ENCODE results near the gene GALNT18. TPM values are rescaled to one million over a fixed set of nuclear protein-coding genes. Genes with fewer than 3 reads are reported as not detected.

Gene GALNT18
- total RNA-seq, 1 donor from 2014 or later, result 6.6 TPM

DNA sequence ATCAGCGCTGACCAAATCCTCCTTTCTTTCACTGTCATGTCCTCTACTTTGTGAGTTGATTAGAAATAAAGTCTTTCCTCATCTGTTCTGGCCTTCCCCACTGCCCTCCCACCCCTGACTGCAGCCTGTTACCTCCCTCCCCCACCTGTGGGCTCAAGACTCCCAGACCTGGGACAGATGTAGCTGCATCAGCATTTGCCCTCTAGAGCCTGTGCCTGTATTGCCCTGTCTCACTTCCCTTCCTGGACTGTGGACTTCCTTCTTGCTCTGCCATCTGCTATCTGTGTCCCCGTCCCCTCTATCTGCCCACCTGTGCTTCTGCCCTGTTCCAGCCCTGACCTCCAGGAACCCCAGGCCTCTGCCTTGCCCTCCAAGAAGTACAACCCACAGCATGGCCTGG lies 122.5 kb downstream of the GALNT18 start:
- Histone ChIP-seq H3K27me3 (ENCODE audit: control insufficient read depth, insufficient read depth, low read length) (no peaks in the 10 kb centered on the region), H3K4me3 (ENCODE audit: low read depth, low read length) (no peak overlapping the region), H3K36me3 (ENCODE audit: control insufficient read depth, insufficient read depth, low read length) (no peaks in the 10 kb centered on the region)
- no peak for DNase-seq (ENCODE audit: low read depth)
- TF ChIP-seq, protein P1, sequence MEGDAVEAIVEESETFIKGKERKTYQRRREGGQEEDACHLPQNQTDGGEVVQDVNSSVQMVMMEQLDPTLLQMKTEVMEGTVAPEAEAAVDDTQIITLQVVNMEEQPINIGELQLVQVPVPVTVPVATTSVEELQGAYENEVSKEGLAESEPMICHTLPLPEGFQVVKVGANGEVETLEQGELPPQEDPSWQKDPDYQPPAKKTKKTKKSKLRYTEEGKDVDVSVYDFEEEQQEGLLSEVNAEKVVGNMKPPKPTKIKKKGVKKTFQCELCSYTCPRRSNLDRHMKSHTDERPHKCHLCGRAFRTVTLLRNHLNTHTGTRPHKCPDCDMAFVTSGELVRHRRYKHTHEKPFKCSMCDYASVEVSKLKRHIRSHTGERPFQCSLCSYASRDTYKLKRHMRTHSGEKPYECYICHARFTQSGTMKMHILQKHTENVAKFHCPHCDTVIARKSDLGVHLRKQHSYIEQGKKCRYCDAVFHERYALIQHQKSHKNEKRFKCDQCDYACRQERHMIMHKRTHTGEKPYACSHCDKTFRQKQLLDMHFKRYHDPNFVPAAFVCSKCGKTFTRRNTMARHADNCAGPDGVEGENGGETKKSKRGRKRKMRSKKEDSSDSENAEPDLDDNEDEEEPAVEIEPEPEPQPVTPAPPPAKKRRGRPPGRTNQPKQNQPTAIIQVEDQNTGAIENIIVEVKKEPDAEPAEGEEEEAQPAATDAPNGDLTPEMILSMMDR (IDR thresholded peaks at IDR 0.05; ENCODE audit: insufficient read depth, low read length, poor library complexity, severe bottlenecking), result no peak

DNA sequence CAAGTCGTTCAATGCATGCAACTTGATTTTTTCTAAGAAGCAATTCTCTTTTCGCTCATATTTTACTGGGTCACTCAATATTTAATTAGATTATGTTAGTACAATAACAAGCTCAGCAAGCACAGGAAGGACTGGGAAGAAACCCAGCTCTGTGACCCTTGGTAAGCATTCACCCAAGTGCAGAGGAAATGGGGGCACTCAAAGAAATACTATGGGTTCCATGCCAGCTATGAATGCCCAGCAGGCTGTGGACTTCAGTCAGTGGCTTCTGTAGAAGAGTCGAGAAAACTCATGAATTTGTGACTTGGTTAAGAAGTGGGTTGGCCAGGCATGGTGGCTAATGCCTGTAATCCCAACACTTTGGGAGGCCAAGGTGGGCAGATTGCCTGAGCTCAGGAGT lies 123.6 kb downstream of the GALNT18 start:
- TF ChIP-seq, protein P1 (IDR thresholded peaks at IDR 0.05; ENCODE audit: insufficient read depth, low read length, poor library complexity, severe bottlenecking), result no peak
- H3K4me3 ChIP-seq (ENCODE audit: low read depth, low read length), result no peak overlapping the region
- no peak for DNase-seq (ENCODE audit: low read depth)
- no peaks in the 10 kb centered on the region for H3K36me3 ChIP-seq (ENCODE audit: control insufficient read depth, insufficient read depth, low read length)
- no peaks in the 10 kb centered on the region for H3K27me3 ChIP-seq (ENCODE audit: control insufficient read depth, insufficient read depth, low read length)

DNA sequence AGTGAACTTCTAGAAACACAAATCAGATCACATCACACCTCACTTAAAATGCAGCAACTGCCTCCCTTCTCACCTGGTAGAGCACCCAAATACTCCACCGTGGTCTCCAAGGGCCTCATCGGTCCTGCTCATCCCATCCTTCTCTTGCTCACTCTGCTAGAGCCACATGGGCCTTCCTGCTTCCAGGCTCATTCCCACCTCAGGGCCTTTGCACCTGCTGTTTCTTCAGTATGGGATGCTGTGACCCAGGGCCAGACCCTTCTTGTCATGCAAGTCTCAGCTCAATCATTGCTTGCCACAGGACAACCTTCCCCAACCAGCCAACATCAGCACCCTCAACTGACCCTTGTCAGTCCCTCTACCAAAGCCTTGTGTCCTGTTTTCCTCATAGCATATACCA lies 124.9 kb downstream of the GALNT18 start:
- Histone ChIP-seq H3K36me3 (ENCODE audit: control insufficient read depth, insufficient read depth, low read length) (no peaks in the 10 kb centered on the region), H3K27me3 (ENCODE audit: control insufficient read depth, insufficient read depth, low read length) (no peaks in the 10 kb centered on the region), H3K4me3 (ENCODE audit: low read depth, low read length) (no peak overlapping the region)
- TF ChIP-seq, protein P1 (IDR thresholded peaks at IDR 0.05; ENCODE audit: insufficient read depth, low read length, poor library complexity, severe bottlenecking), result no peak
- no peak for DNase-seq (ENCODE audit: low read depth)

DNA sequence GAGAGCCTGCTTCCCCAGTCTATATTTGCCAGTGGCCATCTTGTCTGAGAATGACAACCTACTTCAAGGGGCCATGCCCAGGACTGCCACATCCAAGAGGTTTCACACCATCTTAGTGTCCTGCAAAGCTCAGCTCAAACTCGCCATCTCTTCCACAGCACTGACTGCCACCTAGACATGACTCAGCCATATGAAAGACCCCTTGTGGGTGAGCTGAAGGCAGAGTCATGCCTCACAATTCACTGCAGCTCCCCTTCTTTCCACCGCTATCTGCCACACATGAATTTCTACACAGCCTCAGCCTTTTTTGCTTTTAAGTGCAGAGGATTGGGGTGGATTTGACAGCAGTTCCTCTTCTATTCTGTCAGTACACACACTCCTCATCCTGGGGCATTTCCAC lies 127.5 kb downstream of the GALNT18 start:
- DNase-seq (ENCODE audit: low read depth), result no peak
- Histone ChIP-seq H3K27me3 (ENCODE audit: control insufficient read depth, insufficient read depth, low read length) (no peaks in the 10 kb centered on the region), H3K36me3 (ENCODE audit: control insufficient read depth, insufficient read depth, low read length) (no peaks in the 10 kb centered on the region), H3K4me3 (ENCODE audit: low read depth, low read length) (no peak overlapping the region)
- TF ChIP-seq, protein P1 (IDR thresholded peaks at IDR 0.05; ENCODE audit: insufficient read depth, low read length, poor library complexity, severe bottlenecking), result no peak

DNA sequence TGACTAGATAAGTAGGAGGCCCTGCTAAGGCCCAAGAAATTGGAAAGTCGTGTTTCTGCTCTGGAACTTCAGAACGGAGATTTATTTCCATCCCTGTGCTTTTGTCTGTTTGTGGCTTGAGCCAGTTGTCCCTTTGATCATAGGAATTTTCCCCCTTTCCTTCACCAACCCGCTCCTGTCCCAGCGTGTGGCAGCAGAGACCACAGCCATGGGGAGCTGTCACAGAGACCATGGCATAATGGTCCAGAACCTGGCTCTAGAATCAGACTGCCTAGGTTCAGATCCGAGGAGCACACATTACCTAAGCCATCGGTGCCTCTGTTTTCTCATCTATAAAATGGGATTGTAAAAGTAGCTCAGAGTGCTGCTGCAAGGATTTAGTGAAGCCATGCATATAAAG lies 128.1 kb downstream of the GALNT18 start:
- TF ChIP-seq, protein P1 (IDR thresholded peaks at IDR 0.05; ENCODE audit: insufficient read depth, low read length, poor library complexity, severe bottlenecking), result no peak

DNA sequence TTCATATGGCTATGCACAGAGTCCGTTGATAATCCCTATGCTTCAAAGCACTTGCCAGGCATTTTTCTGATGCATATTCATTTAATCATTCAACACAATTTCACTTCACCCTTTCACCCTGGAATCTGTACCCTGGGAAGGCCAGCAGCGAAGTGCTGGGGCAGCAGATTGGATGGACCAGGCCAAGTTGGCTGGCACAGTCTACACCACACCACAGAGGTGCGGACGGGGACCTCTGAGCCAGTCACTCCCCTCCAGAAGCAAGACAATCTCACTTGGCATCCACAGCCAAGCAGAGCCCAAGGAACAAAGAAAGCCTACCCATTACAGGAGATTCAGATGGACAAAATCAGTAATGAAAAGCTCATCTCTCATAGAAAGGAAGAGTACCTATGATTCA lies 130.2 kb downstream of the GALNT18 start:
- Histone ChIP-seq H3K36me3 (ENCODE audit: control insufficient read depth, insufficient read depth, low read length) (no peaks in the 10 kb centered on the region), H3K4me3 (ENCODE audit: low read depth, low read length) (no peak overlapping the region), H3K27me3 (ENCODE audit: control insufficient read depth, insufficient read depth, low read length) (no peaks in the 10 kb centered on the region)
- TF ChIP-seq, protein P1 (IDR thresholded peaks at IDR 0.05; ENCODE audit: insufficient read depth, low read length, poor library complexity, severe bottlenecking), result no peak
- no peak for DNase-seq (ENCODE audit: low read depth)

More for the DNA sequence above, 128.1 kb downstream of the GALNT18 start:
- Histone ChIP-seq H3K36me3 (ENCODE audit: control insufficient read depth, insufficient read depth, low read length) (no peaks in the 10 kb centered on the region), H3K4me3 (ENCODE audit: low read depth, low read length) (no peak overlapping the region), H3K27me3 (ENCODE audit: control insufficient read depth, insufficient read depth, low read length) (no peaks in the 10 kb centered on the region)
- DNase-seq (ENCODE audit: low read depth), result no peak
